ENCODE measurements around the gene GNPNAT1.

DNA sequence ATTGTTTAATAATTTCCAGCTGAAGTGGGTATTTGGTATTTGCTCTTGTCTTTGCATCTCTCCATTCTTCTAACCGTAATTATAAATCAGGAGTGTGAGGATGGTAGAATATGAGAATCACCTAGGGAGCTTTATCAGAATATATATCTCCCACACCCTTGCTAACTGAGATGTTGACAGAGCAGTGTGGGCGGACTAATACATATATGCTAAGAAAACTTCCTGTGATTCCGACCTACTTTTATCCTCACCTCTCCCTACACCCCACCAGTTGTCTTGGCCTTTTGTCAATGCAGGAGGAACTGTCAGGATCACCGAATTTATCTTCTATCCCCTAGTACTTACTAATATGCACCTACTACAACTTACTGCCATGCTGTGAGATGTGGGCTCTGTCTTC is 14.7 kb upstream of the GNPNAT1 start:
- TF ChIP-seq, protein P1, sequence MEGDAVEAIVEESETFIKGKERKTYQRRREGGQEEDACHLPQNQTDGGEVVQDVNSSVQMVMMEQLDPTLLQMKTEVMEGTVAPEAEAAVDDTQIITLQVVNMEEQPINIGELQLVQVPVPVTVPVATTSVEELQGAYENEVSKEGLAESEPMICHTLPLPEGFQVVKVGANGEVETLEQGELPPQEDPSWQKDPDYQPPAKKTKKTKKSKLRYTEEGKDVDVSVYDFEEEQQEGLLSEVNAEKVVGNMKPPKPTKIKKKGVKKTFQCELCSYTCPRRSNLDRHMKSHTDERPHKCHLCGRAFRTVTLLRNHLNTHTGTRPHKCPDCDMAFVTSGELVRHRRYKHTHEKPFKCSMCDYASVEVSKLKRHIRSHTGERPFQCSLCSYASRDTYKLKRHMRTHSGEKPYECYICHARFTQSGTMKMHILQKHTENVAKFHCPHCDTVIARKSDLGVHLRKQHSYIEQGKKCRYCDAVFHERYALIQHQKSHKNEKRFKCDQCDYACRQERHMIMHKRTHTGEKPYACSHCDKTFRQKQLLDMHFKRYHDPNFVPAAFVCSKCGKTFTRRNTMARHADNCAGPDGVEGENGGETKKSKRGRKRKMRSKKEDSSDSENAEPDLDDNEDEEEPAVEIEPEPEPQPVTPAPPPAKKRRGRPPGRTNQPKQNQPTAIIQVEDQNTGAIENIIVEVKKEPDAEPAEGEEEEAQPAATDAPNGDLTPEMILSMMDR (IDR thresholded peaks at IDR 0.05; ENCODE audit: low read length) = no peak
- no peak for TF ChIP-seq EZH2 (IDR thresholded peaks at IDR 0.05; ENCODE audit: borderline replicate concordance, low read length)
